IMR-90 (cell line): Measurements from ENCODE around the gene NRP2. TPM values are rescaled to one million over a fixed set of nuclear protein-coding genes. Genes with fewer than 3 reads are reported as not detected.

ENCODE experiments used
- ATAC-seq: fragments of 200-7000 bp; cut with Tn5 transposase; 2 replicates; pipeline ENCODE4 v1.9.1; 2020; ENCODE audit warnings: low read depth, mild to moderate bottlenecking, moderate library complexity
- BruUV-seq: library from RNA; stranded (reverse); fragments of 400-500 nt; replicated peaks from 2 replicates; lab custom pipeline; 2021; lab: Mats Ljungman, UMichigan
- CTCF ChIA-PET: fragments of 300-600 bp; formaldehyde crosslinking; extraction: SDS; loops from one replicate; lab custom pipeline; 2021; ENCODE audit warnings: antibody characterized with exemption; lab: Yijun Ruan, JAX
- POLR2A ChIA-PET: fragments of 300-600 bp; sonication (Branson Sonifier 250); formaldehyde crosslinking; loops from one replicate; lab custom pipeline; 2022; ENCODE audit warnings: antibody characterized with exemption; ENCODE audit not compliant: unreplicated experiment; lab: Charles Lee
- DNase-seq: peaks from one replicate; pipeline ENCODE4 v3.0.0; 2013
- H2AFZ ChIP-seq: replicated peaks from 2 replicates; pipeline ENCODE3; 2013; ENCODE audit warnings: low read length, mild to moderate bottlenecking; ENCODE audit not compliant: poor library complexity
- H2AK5ac ChIP-seq: 2 replicates; pipeline ENCODE4 v1.6.1; 2013; ENCODE audit warnings: low read depth, low read length, inconsistent platforms
- H2AK9ac ChIP-seq: replicated peaks from 2 replicates; pipeline ENCODE3; 2013; ENCODE audit warnings: mild to moderate bottlenecking, low read depth, low read length, moderate library complexity; ENCODE audit not compliant: poor library complexity
- H2BK120ac ChIP-seq: 2 replicates; pipeline ENCODE4 v1.6.1; 2013; ENCODE audit warnings: low read depth, low read length, inconsistent platforms
- H2BK15ac ChIP-seq: 3 replicates; pipeline ENCODE4 v1.6.1; 2013; ENCODE audit warnings: low read depth, low read length, inconsistent platforms
- H2BK20ac ChIP-seq: 2 replicates; pipeline ENCODE4 v1.6.1; 2013; ENCODE audit warnings: low read depth, mild to moderate bottlenecking, inconsistent platforms, low read length, moderate library complexity
- H2BK5ac ChIP-seq: 2 replicates; pipeline ENCODE4 v1.6.1; 2013; ENCODE audit warnings: mild to moderate bottlenecking, low read depth, low read length, inconsistent platforms; ENCODE audit not compliant: poor library complexity, severe bottlenecking
- H3K14ac ChIP-seq: replicated peaks from 2 replicates; pipeline ENCODE4 v1.6.1; 2013; ENCODE audit warnings: low read depth, low read length, inconsistent platforms
- H3K18ac ChIP-seq: 2 replicates; pipeline ENCODE4 v1.6.1; 2013; ENCODE audit warnings: low read depth, low read length, control low read depth
- H3K23ac ChIP-seq: 2 replicates; pipeline ENCODE4 v1.6.1; 2013; ENCODE audit warnings: low read depth, low read length, inconsistent platforms
- H3K27ac ChIP-seq: 2 replicates; pipeline ENCODE4 v1.5.1; 2013; ENCODE audit warnings: mild to moderate bottlenecking, control low read depth, low read length; ENCODE audit not compliant: insufficient read depth
- H3K27me3 ChIP-seq: 2 replicates; pipeline ENCODE4 v1.6.1; 2013; ENCODE audit warnings: low read length; ENCODE audit not compliant: control insufficient read depth, insufficient read depth
- H3K36me3 ChIP-seq: 2 replicates; pipeline ENCODE4 v1.6.1; 2013; ENCODE audit warnings: low read length, mixed read lengths; ENCODE audit not compliant: control insufficient read depth, insufficient read depth
- H3K4ac ChIP-seq: 2 replicates; pipeline ENCODE4 v1.6.1; 2013; ENCODE audit warnings: low read depth, low read length, inconsistent platforms
- H3K4me1 ChIP-seq: 2 replicates; pipeline ENCODE4 v1.6.1; 2013; ENCODE audit warnings: low read length, mixed read lengths; ENCODE audit not compliant: control insufficient read depth, insufficient read depth
- H3K4me2 ChIP-seq: 2 replicates; pipeline ENCODE4 v1.6.1; 2013; ENCODE audit warnings: low read depth, mild to moderate bottlenecking, control low read depth, low read length, moderate library complexity
- H3K4me3 ChIP-seq: 2 replicates; pipeline ENCODE4 v1.5.1; 2013; ENCODE audit warnings: low read depth, mild to moderate bottlenecking, control low read depth, low read length, moderate library complexity; ENCODE audit not compliant: insufficient read depth
- H3K56ac ChIP-seq: 2 replicates; pipeline ENCODE4 v1.6.1; 2013; ENCODE audit warnings: low read length, inconsistent platforms; ENCODE audit not compliant: insufficient read depth; ENCODE audit errors: extremely low read depth
- H3K79me1 ChIP-seq, 2 experiments: 2 replicates each; pipeline ENCODE4 v1.6.1; 2013; ENCODE audit warnings: low read length in 2 of 2, inconsistent platforms in 1 of 2, low read depth in 1 of 2
- H3K9ac ChIP-seq: 2 replicates; pipeline ENCODE4 v1.6.1; 2013; ENCODE audit warnings: low read depth, low read length, control low read depth
- H3K9me1 ChIP-seq: 2 replicates; pipeline ENCODE4 v1.6.1; 2013; ENCODE audit warnings: low read length, inconsistent platforms; ENCODE audit not compliant: insufficient read depth
- H3K9me3 ChIP-seq: 2 replicates; pipeline ENCODE4 v1.6.1; 2013; ENCODE audit warnings: low read length; ENCODE audit not compliant: control insufficient read depth, insufficient read depth
- H4K20me1 ChIP-seq: 2 replicates; pipeline ENCODE4 v1.6.1; 2013; ENCODE audit warnings: low read length, inconsistent platforms; ENCODE audit not compliant: insufficient read depth
- H4K5ac ChIP-seq: 2 replicates; pipeline ENCODE4 v1.6.1; 2013; ENCODE audit warnings: mild to moderate bottlenecking, low read depth, low read length, control low read depth
- H4K8ac ChIP-seq, 2 experiments: 2 replicates each; pipeline ENCODE4 v1.6.1; 2013; ENCODE audit warnings: low read depth in 2 of 2, low read length in 2 of 2, control low read depth in 1 of 2, inconsistent platforms in 1 of 2
- H4K91ac ChIP-seq: 2 replicates; pipeline ENCODE4 v1.6.1; 2013; ENCODE audit warnings: low read depth, low read length, inconsistent platforms; ENCODE audit not compliant: insufficient read depth
- BHLHE40 ChIP-seq: fragments of 150-350 bp; IDR thresholded peaks from 2 replicates; pipeline ENCODE4 v1.6.1; 2016; ENCODE audit warnings: mild to moderate bottlenecking, low read depth, low read length
- CEBPB ChIP-seq: IDR thresholded peaks from 2 replicates; pipeline ENCODE4 v1.6.1; 2012; ENCODE audit warnings: low read depth, low read length, improper control_type of control experiment
- FOS ChIP-seq: fragments of 150-350 bp; IDR thresholded peaks from 2 replicates; pipeline ENCODE4 v1.6.1; 2016; ENCODE audit warnings: low read depth, low read length
- MAFK ChIP-seq: IDR thresholded peaks from 2 replicates; pipeline ENCODE4 v1.6.1; 2012; ENCODE audit warnings: low read depth, low read length, improper control_type of control experiment
- MXI1 ChIP-seq: IDR thresholded peaks from 2 replicates; pipeline ENCODE4 v1.6.1; 2012; ENCODE audit warnings: low read depth, mild to moderate bottlenecking, low read length, moderate library complexity, borderline replicate concordance
- NFE2L2 ChIP-seq: fragments of 150-350 bp; IDR thresholded peaks from 2 replicates; pipeline ENCODE4 v1.6.1; 2016; ENCODE audit warnings: low read depth, mild to moderate bottlenecking, low read length
- POLR2A ChIP-seq: IDR thresholded peaks from 2 replicates; pipeline ENCODE4 v1.6.1; 2012; ENCODE audit warnings: mild to moderate bottlenecking, low read depth, low read length
- RAD21 ChIP-seq: IDR thresholded peaks from 2 replicates; pipeline ENCODE4 v1.6.1; 2012; ENCODE audit warnings: low read length, improper control_type of control experiment
- RCOR1 ChIP-seq: IDR thresholded peaks from 2 replicates; pipeline ENCODE4 v1.6.1; 2012; ENCODE audit warnings: mild to moderate bottlenecking, low read length, improper control_type of control experiment; ENCODE audit not compliant: insufficient replicate concordance
- RFX5 ChIP-seq: IDR thresholded peaks from 2 replicates; pipeline ENCODE4 v1.8.0; 2012; ENCODE audit warnings: low read depth, mild to moderate bottlenecking, low read length, moderate library complexity
- SMC3 ChIP-seq: fragments of 150-350 bp; IDR thresholded peaks from 2 replicates; pipeline ENCODE4 v1.6.1; 2016; ENCODE audit warnings: low read depth, mild to moderate bottlenecking, antibody characterized with exemption, low read length, moderate library complexity
- WGBS, 2 experiments: methylation state at CpG; one replicate each; pipeline versions ENCODE4 v1.1.5 to v1.1.7; 2013; ENCODE audit warnings: missing lambda C conversion rate in 2 of 2; ENCODE audit not compliant: insufficient read length in 1 of 2; ENCODE audit errors: extremely low coverage in 2 of 2; 5-methylcytosine and 5-hydroxymethylcytosine counted together
- dilution Hi-C: fragments of 300-500 bp; cut with HindIII; formaldehyde crosslinking; loops from one replicate; pipeline ENCODE4 v1.14.3; 2018; ENCODE audit warnings: low sequenced_read_pairs; ENCODE audit not compliant: unreplicated experiment
- in situ Hi-C: fragments of 300-500 bp; cut with MboI; formaldehyde crosslinking; loops from 3 replicates; pipeline ENCODE4 v1.14.3; 2019; ENCODE audit warnings: low sequenced_read_pairs, inconsistent platforms, mixed read lengths
- intact Hi-C: fragments of 100-400 bp; cut with micrococcal nuclease; formaldehyde crosslinking; loops from 2 replicates; pipeline ENCODE4 v1.10.0; 2022
- polyA plus RNA-seq, 3 experiments: library from polyadenylated mRNA; depleted of rRNA; stranded (reverse); fragments of >200 nt; gene quantifications; 2 replicates each; pipeline ENCODE4 v1.2.3, GENCODE V29; 2012; ENCODE audit warnings: low replicate concordance in 1 of 3
- total RNA-seq: library from RNA; depleted of rRNA; stranded (reverse); fragments of >200 nt; gene quantifications from 2 replicates; pipeline ENCODE4 v1.2.3, GENCODE V29; 2012
- TF ChIP-seq, protein P1 (sequence below): fragments of 150-350 bp; IDR thresholded peaks from 2 replicates; pipeline ENCODE4 v1.6.1; 2016; ENCODE audit warnings: low read depth, mild to moderate bottlenecking, low read length, moderate library complexity, borderline replicate concordance
- TF ChIP-seq, protein P2 (sequence below): fragments of 150-350 bp; IDR thresholded peaks from 2 replicates; pipeline ENCODE4 v1.6.1; 2017; ENCODE audit warnings: mild to moderate bottlenecking, antibody characterized with exemption, low read length, low read depth
- TF ChIP-seq, protein P3 (sequence below): conservative IDR thresholded peaks from 2 replicates; pipeline ENCODE4 v1.5.1; 2012; ENCODE audit warnings: mild to moderate bottlenecking, low read depth, low read length, improper control_type of control experiment

NRP2 gene
- total and polyA plus RNA-seq, 2 of the 4 experiments (the other 2 are of a cell fraction) = 46.4 to 51.3 TPM

DNA sequence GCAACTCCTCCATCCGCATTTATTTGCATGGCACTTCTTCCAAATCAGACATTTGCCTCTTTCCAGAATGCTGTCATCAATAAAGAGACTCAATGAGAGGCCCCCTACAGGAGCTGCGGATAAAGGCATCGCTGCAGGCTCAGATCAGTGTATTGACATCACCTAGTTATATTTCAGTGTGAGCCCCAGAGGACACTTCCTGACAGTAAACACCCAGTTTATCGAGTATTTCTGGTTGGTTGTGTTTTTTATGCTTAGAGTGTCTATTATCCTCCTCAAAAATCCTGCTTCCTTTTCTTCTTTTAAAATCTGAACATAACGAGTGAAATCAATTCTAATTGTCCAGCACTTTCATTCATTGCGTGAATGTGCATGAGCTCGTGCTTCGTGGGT lies 38.8 kb downstream of the NRP2 start:
- H4K5ac ChIP-seq = no peak overlapping the region
- no peak overlapping the region for H4K91ac ChIP-seq
- CTCF ChIA-PET = interaction anchor here (0.7 to 2.9 kb wide), 7 partner anchors 10 to 46 kb away, joined by 3 to 9 read pairs (median 4); no protein-coding TSS in a partner anchor
- no peak overlapping the region for H2AK9ac ChIP-seq
- H3K4me3 ChIP-seq = no peak overlapping the region
- peaks cover 11% of the 10 kb centered on the region for H3K4me1 ChIP-seq
- no peaks in the 10 kb centered on the region for H4K20me1 ChIP-seq
- no peak overlapping the region for H3K4me2 ChIP-seq
- no peak overlapping the region for H3K23ac ChIP-seq
- H3K4ac ChIP-seq = no peak overlapping the region
- intact Hi-C loops = no loop called here
- in situ Hi-C loops = no loop called here
- peaks cover 13% of the 10 kb centered on the region for H3K9me1 ChIP-seq
- no peak overlapping the region for H2AK5ac ChIP-seq
- peaks cover 50% of the 10 kb centered on the region for H3K36me3 ChIP-seq
- TF ChIP-seq, protein P1, sequence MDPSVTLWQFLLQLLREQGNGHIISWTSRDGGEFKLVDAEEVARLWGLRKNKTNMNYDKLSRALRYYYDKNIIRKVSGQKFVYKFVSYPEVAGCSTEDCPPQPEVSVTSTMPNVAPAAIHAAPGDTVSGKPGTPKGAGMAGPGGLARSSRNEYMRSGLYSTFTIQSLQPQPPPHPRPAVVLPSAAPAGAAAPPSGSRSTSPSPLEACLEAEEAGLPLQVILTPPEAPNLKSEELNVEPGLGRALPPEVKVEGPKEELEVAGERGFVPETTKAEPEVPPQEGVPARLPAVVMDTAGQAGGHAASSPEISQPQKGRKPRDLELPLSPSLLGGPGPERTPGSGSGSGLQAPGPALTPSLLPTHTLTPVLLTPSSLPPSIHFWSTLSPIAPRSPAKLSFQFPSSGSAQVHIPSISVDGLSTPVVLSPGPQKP = no peak
- TF ChIP-seq FOS = no peak
- no peak for TF ChIP-seq RCOR1
- TF ChIP-seq POLR2A = no peak
- TF ChIP-seq, protein P2, sequence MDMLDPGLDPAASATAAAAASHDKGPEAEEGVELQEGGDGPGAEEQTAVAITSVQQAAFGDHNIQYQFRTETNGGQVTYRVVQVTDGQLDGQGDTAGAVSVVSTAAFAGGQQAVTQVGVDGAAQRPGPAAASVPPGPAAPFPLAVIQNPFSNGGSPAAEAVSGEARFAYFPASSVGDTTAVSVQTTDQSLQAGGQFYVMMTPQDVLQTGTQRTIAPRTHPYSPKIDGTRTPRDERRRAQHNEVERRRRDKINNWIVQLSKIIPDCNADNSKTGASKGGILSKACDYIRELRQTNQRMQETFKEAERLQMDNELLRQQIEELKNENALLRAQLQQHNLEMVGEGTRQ = no peak
- no peak for TF ChIP-seq SMC3
- TF ChIP-seq RAD21 = 0 out of 2 replicates have a peak, but pooled peaks have one; percentile 18
- no peak for TF ChIP-seq MXI1
- TF ChIP-seq MAFK = no peak
- TF ChIP-seq, protein P3, sequence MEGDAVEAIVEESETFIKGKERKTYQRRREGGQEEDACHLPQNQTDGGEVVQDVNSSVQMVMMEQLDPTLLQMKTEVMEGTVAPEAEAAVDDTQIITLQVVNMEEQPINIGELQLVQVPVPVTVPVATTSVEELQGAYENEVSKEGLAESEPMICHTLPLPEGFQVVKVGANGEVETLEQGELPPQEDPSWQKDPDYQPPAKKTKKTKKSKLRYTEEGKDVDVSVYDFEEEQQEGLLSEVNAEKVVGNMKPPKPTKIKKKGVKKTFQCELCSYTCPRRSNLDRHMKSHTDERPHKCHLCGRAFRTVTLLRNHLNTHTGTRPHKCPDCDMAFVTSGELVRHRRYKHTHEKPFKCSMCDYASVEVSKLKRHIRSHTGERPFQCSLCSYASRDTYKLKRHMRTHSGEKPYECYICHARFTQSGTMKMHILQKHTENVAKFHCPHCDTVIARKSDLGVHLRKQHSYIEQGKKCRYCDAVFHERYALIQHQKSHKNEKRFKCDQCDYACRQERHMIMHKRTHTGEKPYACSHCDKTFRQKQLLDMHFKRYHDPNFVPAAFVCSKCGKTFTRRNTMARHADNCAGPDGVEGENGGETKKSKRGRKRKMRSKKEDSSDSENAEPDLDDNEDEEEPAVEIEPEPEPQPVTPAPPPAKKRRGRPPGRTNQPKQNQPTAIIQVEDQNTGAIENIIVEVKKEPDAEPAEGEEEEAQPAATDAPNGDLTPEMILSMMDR = peak; percentile 33
- no peak for TF ChIP-seq BHLHE40
- TF ChIP-seq NFE2L2 = no peak
- TF ChIP-seq CEBPB = no peak
- TF ChIP-seq RFX5 = no peak
- no peak overlapping the region for H2BK120ac ChIP-seq
- DNase-seq (no peak), ATAC-seq (no peak)
- no peak overlapping the region for H2BK15ac ChIP-seq
- H2BK5ac ChIP-seq = no peak overlapping the region
- dilution Hi-C loops = no loop called here
- no peak overlapping the region for H3K27ac ChIP-seq
- no peaks in the 10 kb centered on the region for H3K9me3 ChIP-seq
- H2BK20ac ChIP-seq = no peak overlapping the region
- H3K56ac ChIP-seq = no peak overlapping the region
- no peak overlapping the region for H3K14ac ChIP-seq
- H4K8ac ChIP-seq = no peak overlapping the region
- POLR2A ChIA-PET = no interaction called here
- 93% methylated on average over 2 of the region's 8 CpGs; no CpG with 5 or more reads in 1 of the 2 experiments for WGBS, 2 experiments
- no peak overlapping the region for H2AFZ ChIP-seq
- BruUV-seq = no TSS peak
- no peak overlapping the region for H3K18ac ChIP-seq
- H3K27me3 ChIP-seq = no peaks in the 10 kb centered on the region
- peaks cover 0 to 7% of the 10 kb centered on the region in 2 experiments; a peak in 2 of 4 replicates for H3K79me1 ChIP-seq
- H3K9ac ChIP-seq = no peak overlapping the region
